Progenitor cell of endocrine pancreas (in vitro differentiated cells): Measurements from ENCODE around the gene PARP2. TPM values are rescaled to one million over a fixed set of nuclear protein-coding genes. Genes with fewer than 3 reads are reported as not detected.

Source experiments
- DNase-seq: peaks from one replicate; pipeline ENCODE4 v3.0.0; 2021; ENCODE audit warnings: low spot score; ENCODE audit not compliant: unreplicated experiment
- H3K27ac Mint-ChIP-seq: 2 replicates; pipeline ENCODE4 v1.8.0; 2021; ENCODE audit warnings: mild to moderate bottlenecking, moderate library complexity, mixed read lengths
- H3K27me3 Mint-ChIP-seq: 2 replicates; pipeline ENCODE4 v1.8.0; 2021; ENCODE audit warnings: mixed read lengths
- H3K36me3 Mint-ChIP-seq: 2 replicates; pipeline ENCODE4 v1.8.0; 2022; ENCODE audit warnings: mixed read lengths; ENCODE audit not compliant: insufficient read depth
- H3K4me1 Mint-ChIP-seq: 2 replicates; pipeline ENCODE4 v1.8.0; 2021; ENCODE audit warnings: low read depth, mixed read lengths
- H3K4me3 Mint-ChIP-seq: 2 replicates; pipeline ENCODE4 v1.8.0; 2021; ENCODE audit warnings: low read depth, mild to moderate bottlenecking, moderate library complexity, mixed read lengths
- H3K9me3 Mint-ChIP-seq: 2 replicates; pipeline ENCODE4 v1.8.0; 2021; ENCODE audit warnings: low read depth, mixed read lengths
- CTCF ChIP-seq: fragments of 200-600 bp; sonication (generic); IDR thresholded peaks from one replicate; pipeline ENCODE4 v1.5.0; 2021; ENCODE audit warnings: antibody characterized with exemption, mild to moderate bottlenecking; ENCODE audit not compliant: unreplicated experiment
- total RNA-seq: library from RNA; stranded (reverse); gene quantifications from 2 replicates; pipeline ENCODE4 v1.2.1, GENCODE V29; 2021

PARP2 gene
- total RNA-seq, 1 donor from 2014 or later, result 35.6 TPM

- H3K27ac Mint-ChIP-seq, result no peak overlapping the region
- no peak overlapping the region for H3K4me3 Mint-ChIP-seq
- peaks cover 9% of the 10 kb centered on the region for H3K4me1 Mint-ChIP-seq
- TF ChIP-seq CTCF, result no peak
- no peak for DNase-seq
- no peaks in the 10 kb centered on the region for H3K27me3 Mint-ChIP-seq
- no peaks in the 10 kb centered on the region for H3K9me3 Mint-ChIP-seq
- H3K36me3 Mint-ChIP-seq, result peaks cover 18% of the 10 kb centered on the region
Measured at GRCh38 chr14:20384321-20384720, 40.9 kb downstream of the PARP2 start.

GRCh38 chr14:20384886-20385285, 41.5 kb downstream of the PARP2 start:
- DNase-seq, result no peak
- H3K4me3 Mint-ChIP-seq, result no peak overlapping the region
- H3K4me1 Mint-ChIP-seq, result peaks cover 3% of the 10 kb centered on the region
- no peak for TF ChIP-seq CTCF
- peaks cover 19% of the 10 kb centered on the region for H3K36me3 Mint-ChIP-seq
- H3K27me3 Mint-ChIP-seq, result no peaks in the 10 kb centered on the region
- H3K27ac Mint-ChIP-seq, result no peak overlapping the region
- no peaks in the 10 kb centered on the region for H3K9me3 Mint-ChIP-seq

- Mint-ChIP-seq H3K27me3 (no peaks in the 10 kb centered on the region), H3K36me3 (peaks cover 16% of the 10 kb centered on the region), H3K9me3 (no peaks in the 10 kb centered on the region), H3K4me3 (no peak overlapping the region), H3K4me1 (no peaks in the 10 kb centered on the region), H3K27ac (no peak overlapping the region)
- no peak for DNase-seq
- TF ChIP-seq CTCF, result no peak
Measured at GRCh38 chr14:20386276-20386855, 42.9 kb downstream of the PARP2 start.

- Mint-ChIP-seq H3K9me3 (no peaks in the 10 kb centered on the region), H3K27me3 (no peaks in the 10 kb centered on the region), H3K27ac (no peak overlapping the region), H3K36me3 (peaks cover 16% of the 10 kb centered on the region), H3K4me1 (no peaks in the 10 kb centered on the region), H3K4me3 (no peak overlapping the region)
- no peak for DNase-seq
- TF ChIP-seq CTCF, result no peak
Measured at GRCh38 chr14:20387576-20387975, 44.1 kb downstream of the PARP2 start.

GRCh38 chr14:20388159-20388558, 44.7 kb downstream of the PARP2 start:
- H3K27me3 Mint-ChIP-seq, result no peaks in the 10 kb centered on the region
- H3K9me3 Mint-ChIP-seq, result no peaks in the 10 kb centered on the region
- no peak overlapping the region for H3K4me3 Mint-ChIP-seq
- no peak for TF ChIP-seq CTCF
- DNase-seq, result no peak
- peaks cover 18% of the 10 kb centered on the region for H3K36me3 Mint-ChIP-seq
- no peaks in the 10 kb centered on the region for H3K4me1 Mint-ChIP-seq
- H3K27ac Mint-ChIP-seq, result no peak overlapping the region
